Mucosa of stomach (tissue), 1 donor: ENCODE results near the gene MAGEF1.

Experiments
- H3K27me3 ChIP-seq: one replicate; pipeline ENCODE4 v1.7.0; 2013; ENCODE audit warnings: mild to moderate bottlenecking, low read length; ENCODE audit not compliant: control insufficient read depth, insufficient read depth
- H3K36me3 ChIP-seq: one replicate; pipeline ENCODE4 v1.7.0; 2013; ENCODE audit warnings: low read length; ENCODE audit not compliant: control insufficient read depth, insufficient read depth
- H3K4me1 ChIP-seq: one replicate; pipeline ENCODE4 v1.7.0; 2013; ENCODE audit warnings: mild to moderate bottlenecking, low read length; ENCODE audit not compliant: control insufficient read depth, insufficient read depth
- H3K4me3 ChIP-seq: one replicate; pipeline ENCODE4 v1.7.0; 2013; ENCODE audit warnings: low read length
- H3K9ac ChIP-seq: one replicate; pipeline ENCODE4 v1.7.0; 2013; ENCODE audit warnings: mild to moderate bottlenecking, low read length, moderate library complexity
- H3K9me3 ChIP-seq: one replicate; pipeline ENCODE4 v1.7.0; 2013; ENCODE audit warnings: mild to moderate bottlenecking, low read length, moderate library complexity; ENCODE audit not compliant: control insufficient read depth
- donor health status: Pancreatic carcinoma.

Gene MAGEF1

GRCh38 chr3:184677344-184678316 is 34.2 kb downstream of the MAGEF1 start:
- Histone ChIP-seq H3K27me3 (no peaks in the 10 kb centered on the region), H3K4me3 (no peak overlapping the region), H3K36me3 (no peaks in the 10 kb centered on the region), H3K9me3 (no peaks in the 10 kb centered on the region), H3K4me1 (peaks cover 15% of the 10 kb centered on the region), H3K9ac (no peak overlapping the region)

GRCh38 chr3:184676927-184677326 is 34.9 kb downstream of the MAGEF1 start:
- H3K4me1 ChIP-seq, result peaks cover 15% of the 10 kb centered on the region
- no peak overlapping the region for H3K4me3 ChIP-seq
- no peaks in the 10 kb centered on the region for H3K9me3 ChIP-seq

GRCh38 chr3:184674626-184675025 is 37.2 kb downstream of the MAGEF1 start:
- Histone ChIP-seq H3K9me3 (no peaks in the 10 kb centered on the region), H3K9ac (no peak overlapping the region), H3K36me3 (no peaks in the 10 kb centered on the region), H3K4me3 (no peak overlapping the region), H3K4me1 (peaks cover 15% of the 10 kb centered on the region), H3K27me3 (no peaks in the 10 kb centered on the region)

More at GRCh38 chr3:184676927-184677326, 34.9 kb downstream of the MAGEF1 start:
- H3K9ac ChIP-seq, result no peak overlapping the region
- H3K27me3 ChIP-seq, result no peaks in the 10 kb centered on the region
- no peaks in the 10 kb centered on the region for H3K36me3 ChIP-seq

- no peak overlapping the region for H3K9ac ChIP-seq
- peaks cover 9% of the 10 kb centered on the region for H3K4me1 ChIP-seq
- H3K27me3 ChIP-seq, result no peaks in the 10 kb centered on the region
- no peak overlapping the region for H3K4me3 ChIP-seq
- H3K36me3 ChIP-seq, result no peaks in the 10 kb centered on the region
- no peaks in the 10 kb centered on the region for H3K9me3 ChIP-seq
Observed at GRCh38 chr3:184672977-184673870, 38.6 kb downstream of the MAGEF1 start.

GRCh38 chr3:184672335-184672734 is 39.5 kb downstream of the MAGEF1 start:
- Histone ChIP-seq H3K4me3 (no peak overlapping the region), H3K9me3 (no peaks in the 10 kb centered on the region), H3K4me1 (peaks cover under 1% of the 10 kb centered on the region), H3K36me3 (no peaks in the 10 kb centered on the region), H3K9ac (no peak overlapping the region), H3K27me3 (no peaks in the 10 kb centered on the region)

- no peak overlapping the region for H3K4me3 ChIP-seq
- no peaks in the 10 kb centered on the region for H3K27me3 ChIP-seq
- H3K4me1 ChIP-seq, result no peaks in the 10 kb centered on the region
- H3K9me3 ChIP-seq, result no peaks in the 10 kb centered on the region
- H3K9ac ChIP-seq, result no peak overlapping the region
- no peaks in the 10 kb centered on the region for H3K36me3 ChIP-seq
Observed at GRCh38 chr3:184670091-184670602, 41.7 kb downstream of the MAGEF1 start.

- H3K27me3 ChIP-seq, result no peaks in the 10 kb centered on the region
- H3K9ac ChIP-seq, result no peak overlapping the region
- H3K9me3 ChIP-seq, result no peaks in the 10 kb centered on the region
- H3K36me3 ChIP-seq, result no peaks in the 10 kb centered on the region
- no peaks in the 10 kb centered on the region for H3K4me1 ChIP-seq
- H3K4me3 ChIP-seq, result no peak overlapping the region
Observed at GRCh38 chr3:184669578-184669977, 42.3 kb downstream of the MAGEF1 start.

- no peaks in the 10 kb centered on the region for H3K27me3 ChIP-seq
- no peak overlapping the region for H3K9ac ChIP-seq
Observed at GRCh38 chr3:184666442-184666841, 45.4 kb downstream of the MAGEF1 start.

GRCh38 chr3:184665101-184665500 is 46.8 kb downstream of the MAGEF1 start:
- Histone ChIP-seq H3K9me3 (no peaks in the 10 kb centered on the region), H3K9ac (no peak overlapping the region), H3K4me3 (no peak overlapping the region), H3K4me1 (no peaks in the 10 kb centered on the region), H3K36me3 (no peaks in the 10 kb centered on the region), H3K27me3 (no peaks in the 10 kb centered on the region)

More at GRCh38 chr3:184666442-184666841, 45.4 kb downstream of the MAGEF1 start:
- Histone ChIP-seq H3K4me3 (no peak overlapping the region), H3K9me3 (no peaks in the 10 kb centered on the region), H3K36me3 (no peaks in the 10 kb centered on the region), H3K4me1 (no peaks in the 10 kb centered on the region)

GRCh38 chr3:184663756-184664155 is 48.1 kb downstream of the MAGEF1 start:
- Histone ChIP-seq H3K36me3 (no peaks in the 10 kb centered on the region), H3K4me3 (no peak overlapping the region), H3K9ac (no peak overlapping the region), H3K9me3 (no peaks in the 10 kb centered on the region), H3K27me3 (no peaks in the 10 kb centered on the region), H3K4me1 (no peaks in the 10 kb centered on the region)

GRCh38 chr3:184663356-184663755 is 48.5 kb downstream of the MAGEF1 start:
- Histone ChIP-seq H3K4me3 (no peak overlapping the region), H3K4me1 (no peaks in the 10 kb centered on the region), H3K9me3 (no peaks in the 10 kb centered on the region), H3K36me3 (no peaks in the 10 kb centered on the region), H3K9ac (no peak overlapping the region), H3K27me3 (no peaks in the 10 kb centered on the region)

- H3K4me1 ChIP-seq, result no peaks in the 10 kb centered on the region
- no peaks in the 10 kb centered on the region for H3K36me3 ChIP-seq
- no peaks in the 10 kb centered on the region for H3K9me3 ChIP-seq
Observed at GRCh38 chr3:184662187-184662586, 49.7 kb downstream of the MAGEF1 start.

More at GRCh38 chr3:184662187-184662586, 49.7 kb downstream of the MAGEF1 start:
- Histone ChIP-seq H3K4me3 (no peak overlapping the region), H3K9ac (no peak overlapping the region), H3K27me3 (no peaks in the 10 kb centered on the region)
